ENCODE results near the gene TBC1D30.

DNA sequence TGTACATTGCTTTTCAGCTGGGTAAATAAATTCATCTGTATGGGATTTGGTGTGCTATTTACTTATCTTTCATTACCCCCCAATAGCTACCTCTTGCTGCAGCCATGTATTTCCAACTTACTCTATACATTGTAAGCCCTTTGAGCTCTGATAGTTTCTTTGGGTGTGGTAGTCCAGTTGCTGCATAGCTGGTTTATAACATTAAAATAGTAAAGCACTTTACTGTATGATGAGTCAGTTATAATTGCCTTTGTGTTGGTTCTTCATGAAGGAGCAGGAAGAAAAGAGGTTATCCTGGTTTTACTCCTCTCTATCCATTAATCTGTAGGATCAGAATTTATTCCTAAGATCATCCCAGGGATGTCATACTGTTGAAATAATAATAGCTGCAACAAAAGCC lies 15.7 kb downstream of the TBC1D30 start:
- TF ChIP-seq POLR2A (IDR thresholded peaks at IDR 0.05): no peak
- no peak for TF ChIP-seq EP300 (IDR thresholded peaks at IDR 0.05)
- TF ChIP-seq, protein P1, sequence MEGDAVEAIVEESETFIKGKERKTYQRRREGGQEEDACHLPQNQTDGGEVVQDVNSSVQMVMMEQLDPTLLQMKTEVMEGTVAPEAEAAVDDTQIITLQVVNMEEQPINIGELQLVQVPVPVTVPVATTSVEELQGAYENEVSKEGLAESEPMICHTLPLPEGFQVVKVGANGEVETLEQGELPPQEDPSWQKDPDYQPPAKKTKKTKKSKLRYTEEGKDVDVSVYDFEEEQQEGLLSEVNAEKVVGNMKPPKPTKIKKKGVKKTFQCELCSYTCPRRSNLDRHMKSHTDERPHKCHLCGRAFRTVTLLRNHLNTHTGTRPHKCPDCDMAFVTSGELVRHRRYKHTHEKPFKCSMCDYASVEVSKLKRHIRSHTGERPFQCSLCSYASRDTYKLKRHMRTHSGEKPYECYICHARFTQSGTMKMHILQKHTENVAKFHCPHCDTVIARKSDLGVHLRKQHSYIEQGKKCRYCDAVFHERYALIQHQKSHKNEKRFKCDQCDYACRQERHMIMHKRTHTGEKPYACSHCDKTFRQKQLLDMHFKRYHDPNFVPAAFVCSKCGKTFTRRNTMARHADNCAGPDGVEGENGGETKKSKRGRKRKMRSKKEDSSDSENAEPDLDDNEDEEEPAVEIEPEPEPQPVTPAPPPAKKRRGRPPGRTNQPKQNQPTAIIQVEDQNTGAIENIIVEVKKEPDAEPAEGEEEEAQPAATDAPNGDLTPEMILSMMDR (IDR thresholded peaks at IDR 0.05): no peak
- no peak for TF ChIP-seq POLR2AphosphoS5 (IDR thresholded peaks at IDR 0.05)
